ENCODE data around the gene COPS6. TPM values are rescaled to one million over a fixed set of nuclear protein-coding genes. Genes with fewer than 3 reads are reported as not detected.

Gene COPS6
- total and polyA plus RNA-seq, 2 of the 4 experiments (the other 2 are of a cell fraction), result 185 to 325 TPM

GRCh38 chr7:100069991-100070390, 18.8 kb upstream of the COPS6 start:
- Histone ChIP-seq H2AFZ (replicated peaks; ENCODE audit: low read length, poor library complexity) (no peak overlapping the region), H2BK5ac (ENCODE audit: low read depth, low read length, poor library complexity, severe bottlenecking) (no peak overlapping the region), H2BK120ac (ENCODE audit: low read depth, low read length) (no peak overlapping the region), H4K20me1 (ENCODE audit: insufficient read depth, low read length) (no peaks in the 10 kb centered on the region; the same call in 1 of the 2 replicates), H3K27ac (ENCODE audit: insufficient read depth, low read length) (no peak overlapping the region), H3K4me3 (ENCODE audit: insufficient read depth, low read depth, low read length) (no peak overlapping the region), H3K9me3 (ENCODE audit: control insufficient read depth, insufficient read depth, low read length) (peaks cover 62% of the 10 kb centered on the region), H2AK9ac (replicated peaks; ENCODE audit: low read depth, low read length, poor library complexity) (no peak overlapping the region), H3K56ac (ENCODE audit: extremely low read depth, insufficient read depth, low read length) (no peak overlapping the region), H3K9me1 (ENCODE audit: insufficient read depth, low read length) (no peaks in the 10 kb centered on the region), H2BK20ac (ENCODE audit: low read depth, low read length) (no peak overlapping the region), H2BK15ac (ENCODE audit: low read depth, low read length) (no peak overlapping the region), H3K36me3 (ENCODE audit: control insufficient read depth, insufficient read depth, low read length) (peaks cover 67% of the 10 kb centered on the region), H2AK5ac (ENCODE audit: low read depth, low read length) (no peak overlapping the region), H3K79me1 (ENCODE audit: low read depth in 1 of 2, low read length in 2 of 2) (peaks cover 18 to 27% of the 10 kb centered on the region in 2 experiments; a peak in 3 of 4 replicates), H3K23ac (ENCODE audit: low read depth, low read length) (no peak overlapping the region), H3K9ac (ENCODE audit: low read depth, low read length) (no peak overlapping the region), H3K27me3 (ENCODE audit: control insufficient read depth, insufficient read depth, low read length) (no peaks in the 10 kb centered on the region), H3K4ac (ENCODE audit: low read depth, low read length) (no peak overlapping the region), H4K8ac (ENCODE audit: low read depth in 2 of 2, low read length in 2 of 2) (no peak overlapping the region), H3K4me2 (ENCODE audit: low read depth, low read length) (no peak overlapping the region), H4K5ac (ENCODE audit: low read depth, low read length) (no peak overlapping the region), H3K18ac (ENCODE audit: low read depth, low read length) (no peak overlapping the region), H4K91ac (ENCODE audit: insufficient read depth, low read depth, low read length) (no peak overlapping the region), H3K4me1 (ENCODE audit: control insufficient read depth, insufficient read depth, low read length) (peaks cover 2% of the 10 kb centered on the region; the same call in 1 of the 2 replicates), H3K14ac (replicated peaks; ENCODE audit: low read depth, low read length) (no peak overlapping the region)
- dilution Hi-C loops (cut with HindIII; ENCODE audit: low sequenced_read_pairs, unreplicated experiment), result no loop called here
- ATAC-seq (ENCODE audit: low read depth), result no peak
- in situ Hi-C loops (cut with MboI; ENCODE audit: low sequenced_read_pairs), result no loop called here
- intact Hi-C loops (cut with micrococcal nuclease), result no loop called here
- no TSS peak for BruUV-seq (replicated peaks)
- no CpG with 5 or more reads among the region's 5 CpGs for WGBS, 2 experiments (ENCODE audit: extremely low coverage in 2 of 2, insufficient read length in 1 of 2)
- CTCF ChIA-PET, result interaction anchor here (0.5 kb wide), 1 partner anchor 39 kb away, joined by 4 read pairs; no protein-coding TSS in a partner anchor
- DNase-seq, result no peak
- TF ChIP-seq CTCF (conservative IDR thresholded peaks at IDR 0.05; ENCODE audit: low read depth, low read length) (no peak), RCOR1 (IDR thresholded peaks at IDR 0.05; ENCODE audit: insufficient replicate concordance, low read length) (no peak), CHD1 (IDR thresholded peaks at IDR 0.05; ENCODE audit: low read depth, low read length) (no peak)
- POLR2A ChIA-PET (ENCODE audit: unreplicated experiment), result no interaction called here
